ENCODE measurements around the gene DNAH9.

Gene DNAH9

GRCh38 chr17:11853321-11854151 is 255.3 kb downstream of the DNAH9 start:
- no peak for DNase-seq

GRCh38 chr17:11855306-11855705 is 257.0 kb downstream of the DNAH9 start:
- no peak for DNase-seq

GRCh38 chr17:11857006-11857405 is 258.7 kb downstream of the DNAH9 start:
- no peak for DNase-seq

GRCh38 chr17:11869680-11870394 is 271.6 kb downstream of the DNAH9 start:
- DNase-seq, result no peak

- no peak for DNase-seq
These were observed 273.5 kb downstream of the DNAH9 start for GRCh38 chr17:11871773-11872172.

- no peak for DNase-seq
These were observed 276.5 kb downstream of the DNAH9 start for GRCh38 chr17:11874756-11875155.

- DNase-seq, result peak; percentile 5
These were observed 282.4 kb downstream of the DNAH9 start for GRCh38 chr17:11880714-11881113.

GRCh38 chr17:11882716-11883115 is 284.4 kb downstream of the DNAH9 start:
- no peak for DNase-seq

- DNase-seq, result no peak
These were observed 286.8 kb downstream of the DNAH9 start for GRCh38 chr17:11885051-11885450.

GRCh38 chr17:11889266-11889665 is 291.0 kb downstream of the DNAH9 start:
- no peak for DNase-seq

GRCh38 chr17:11893862-11894261 is 295.6 kb downstream of the DNAH9 start:
- DNase-seq, result no peak

- DNase-seq, result no peak
These were observed 297.9 kb downstream of the DNAH9 start for GRCh38 chr17:11896199-11896598.

- DNase-seq, result no peak
These were observed 300.4 kb downstream of the DNAH9 start for GRCh38 chr17:11898526-11899235.

GRCh38 chr17:11899537-11899942 is 301.3 kb downstream of the DNAH9 start:
- no peak for DNase-seq

- DNase-seq, result no peak
These were observed 301.8 kb downstream of the DNAH9 start for GRCh38 chr17:11900041-11900476.

- DNase-seq, result no peak
These were observed 302.4 kb downstream of the DNAH9 start for GRCh38 chr17:11900655-11901054.

GRCh38 chr17:11901931-11902330 is 303.7 kb downstream of the DNAH9 start:
- DNase-seq, result no peak

GRCh38 chr17:11908711-11909146 is 310.5 kb downstream of the DNAH9 start:
- DNase-seq, result no peak

GRCh38 chr17:11909348-11909747 is 311.1 kb downstream of the DNAH9 start:
- DNase-seq, result no peak

GRCh38 chr17:11916091-11916490 is 317.8 kb downstream of the DNAH9 start:
- DNase-seq, result no peak

GRCh38 chr17:11917415-11917814 is 319.1 kb downstream of the DNAH9 start:
- DNase-seq, result no peak

GRCh38 chr17:11921296-11921695 is 323.0 kb downstream of the DNAH9 start:
- no peak for DNase-seq

- no peak for DNase-seq
These were observed 324.4 kb downstream of the DNAH9 start for GRCh38 chr17:11922638-11923037.

Data from fibroblast of skin of back (primary cell).